Measurements from ENCODE around the gene TOM1L2.

Gene TOM1L2

DNA sequence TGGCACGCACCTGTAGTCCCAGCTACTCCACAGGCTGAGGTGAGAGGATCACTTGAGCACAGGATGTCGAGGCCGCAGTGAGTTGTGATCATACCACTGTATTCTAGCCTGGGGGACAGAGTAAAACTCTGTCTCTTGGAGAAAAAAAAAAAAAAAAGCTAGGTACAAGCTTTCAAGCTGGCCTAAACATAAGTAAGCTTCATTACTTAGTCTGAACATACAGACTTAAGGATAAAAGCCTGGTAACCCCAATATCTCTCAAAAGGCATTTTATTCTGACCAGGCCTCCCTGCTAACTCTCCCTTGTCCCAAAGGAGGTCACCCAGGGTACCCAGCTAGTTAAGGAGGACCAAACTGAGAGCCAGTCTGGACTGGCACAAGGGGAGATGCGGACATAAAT lies 46.2 kb downstream of the TOM1L2 start:
- H3K79me2 ChIP-seq (ENCODE audit: insufficient read depth, low read length) = no peaks in the 10 kb centered on the region
- H3K27me3 ChIP-seq (ENCODE audit: insufficient read depth, low read length, poor library complexity) = no peaks in the 10 kb centered on the region
- DNase-seq (no peak), ATAC-seq (ENCODE audit: insufficient read depth, low read depth) (no peak)
- no peak overlapping the region for H3K4me2 ChIP-seq (ENCODE audit: insufficient read depth, low read length)
- H3K9me3 ChIP-seq (ENCODE audit: insufficient read depth, low read length, severe bottlenecking) = no peaks in the 10 kb centered on the region
- peaks cover 4% of the 10 kb centered on the region; the same call in 1 of the 2 replicates for H4K20me1 ChIP-seq (ENCODE audit: insufficient read depth, low read length)
- no peak overlapping the region for H3K27ac ChIP-seq (ENCODE audit: low read length)
- H3K36me3 ChIP-seq (ENCODE audit: insufficient read depth, low read length) = no peaks in the 10 kb centered on the region
- H2AFZ ChIP-seq (ENCODE audit: low read depth, low read length) = no peak overlapping the region
- H3K9ac ChIP-seq (ENCODE audit: low read depth, low read length) = no peak overlapping the region
- no peaks in the 10 kb centered on the region for H3K4me1 ChIP-seq (ENCODE audit: insufficient read depth, low read length)
- H3K4me3 ChIP-seq (ENCODE audit: low read depth in 1 of 2, low read length in 2 of 2) = no peak overlapping the region
- no peak for TF ChIP-seq EZH2 (IDR thresholded peaks at IDR 0.05; ENCODE audit: borderline replicate concordance, low read depth, low read length, severe bottlenecking)
- TF ChIP-seq CTCF (IDR thresholded peaks at IDR 0.05; ENCODE audit: borderline replicate concordance, extremely low read depth, low read length, poor library complexity, severe bottlenecking) = no peak

DNA sequence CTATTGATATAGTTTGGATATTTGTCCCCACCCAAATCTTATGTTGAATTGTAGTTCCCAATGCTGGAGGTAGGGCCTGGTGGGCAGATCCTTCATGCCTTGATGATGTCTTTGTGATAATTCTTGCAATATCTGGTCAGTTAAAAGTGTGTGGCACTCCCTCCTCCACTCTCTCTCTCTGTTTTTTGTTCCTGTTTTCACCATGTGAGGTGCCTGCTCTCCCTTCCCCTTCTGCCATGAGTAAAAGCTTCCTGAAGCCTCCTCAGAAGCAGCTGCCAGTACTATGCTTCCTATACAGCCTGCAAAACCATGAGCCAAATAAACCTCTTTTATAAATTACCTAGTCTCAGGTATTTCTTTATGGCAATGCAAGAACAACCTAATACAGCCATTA lies 47.3 kb downstream of the TOM1L2 start:
- H3K4me2 ChIP-seq (ENCODE audit: insufficient read depth, low read length) = no peak overlapping the region
- no peak overlapping the region for H3K27ac ChIP-seq (ENCODE audit: low read length)
- no peaks in the 10 kb centered on the region for H3K9me3 ChIP-seq (ENCODE audit: insufficient read depth, low read length, severe bottlenecking)
- no peak overlapping the region for H3K9ac ChIP-seq (ENCODE audit: low read depth, low read length)
- H3K4me1 ChIP-seq (ENCODE audit: insufficient read depth, low read length) = no peaks in the 10 kb centered on the region
- no peak for ATAC-seq (ENCODE audit: insufficient read depth, low read depth)
- no peak for DNase-seq
- no peak overlapping the region for H2AFZ ChIP-seq (ENCODE audit: low read depth, low read length)
- no peaks in the 10 kb centered on the region for H3K79me2 ChIP-seq (ENCODE audit: insufficient read depth, low read length)
- H4K20me1 ChIP-seq (ENCODE audit: insufficient read depth, low read length) = peaks cover 4% of the 10 kb centered on the region; the same call in 1 of the 2 replicates
- no peak for TF ChIP-seq EZH2 (IDR thresholded peaks at IDR 0.05; ENCODE audit: borderline replicate concordance, low read depth, low read length, severe bottlenecking)
- TF ChIP-seq CTCF (IDR thresholded peaks at IDR 0.05; ENCODE audit: borderline replicate concordance, extremely low read depth, low read length, poor library complexity, severe bottlenecking) = no peak
- no peak overlapping the region for H3K4me3 ChIP-seq (ENCODE audit: low read depth in 1 of 2, low read length in 2 of 2)
- no peaks in the 10 kb centered on the region for H3K27me3 ChIP-seq (ENCODE audit: insufficient read depth, low read length, poor library complexity)
- no peaks in the 10 kb centered on the region for H3K36me3 ChIP-seq (ENCODE audit: insufficient read depth, low read length)

- no peak overlapping the region for H2AFZ ChIP-seq (ENCODE audit: low read depth, low read length)
- H3K4me2 ChIP-seq (ENCODE audit: insufficient read depth, low read length) = no peak overlapping the region
- H3K79me2 ChIP-seq (ENCODE audit: insufficient read depth, low read length) = no peaks in the 10 kb centered on the region
- no peak overlapping the region for H3K9ac ChIP-seq (ENCODE audit: low read depth, low read length)
- no peaks in the 10 kb centered on the region for H3K9me3 ChIP-seq (ENCODE audit: insufficient read depth, low read length, severe bottlenecking)
- DNase-seq (no peak), ATAC-seq (ENCODE audit: insufficient read depth, low read depth) (no peak)
- no peaks in the 10 kb centered on the region for H3K36me3 ChIP-seq (ENCODE audit: insufficient read depth, low read length)
- H3K27me3 ChIP-seq (ENCODE audit: insufficient read depth, low read length, poor library complexity) = no peaks in the 10 kb centered on the region
- H3K4me1 ChIP-seq (ENCODE audit: insufficient read depth, low read length) = peaks cover 3% of the 10 kb centered on the region
- no peak overlapping the region for H3K4me3 ChIP-seq (ENCODE audit: low read depth in 1 of 2, low read length in 2 of 2)
- H4K20me1 ChIP-seq (ENCODE audit: insufficient read depth, low read length) = peaks cover 4% of the 10 kb centered on the region; the same call in 1 of the 2 replicates
- no peak overlapping the region for H3K27ac ChIP-seq (ENCODE audit: low read length)
- TF ChIP-seq EZH2 (IDR thresholded peaks at IDR 0.05; ENCODE audit: borderline replicate concordance, low read depth, low read length, severe bottlenecking) (no peak), CTCF (IDR thresholded peaks at IDR 0.05; ENCODE audit: borderline replicate concordance, extremely low read depth, low read length, poor library complexity, severe bottlenecking) (no peak)
These were observed 47.9 kb downstream of the TOM1L2 start for GRCh38 chr17:17924131-17924856.
